ENCODE data around the gene USP6NL. TPM values are rescaled to one million over a fixed set of nuclear protein-coding genes. Genes with fewer than 3 reads are reported as not detected.
A peak's percentile ranks its signal among the peaks of the same experiment; 100 is the strongest.

The USP6NL gene
- total RNA-seq, 1 donor from 2014 or later: 13.8 TPM

DNA sequence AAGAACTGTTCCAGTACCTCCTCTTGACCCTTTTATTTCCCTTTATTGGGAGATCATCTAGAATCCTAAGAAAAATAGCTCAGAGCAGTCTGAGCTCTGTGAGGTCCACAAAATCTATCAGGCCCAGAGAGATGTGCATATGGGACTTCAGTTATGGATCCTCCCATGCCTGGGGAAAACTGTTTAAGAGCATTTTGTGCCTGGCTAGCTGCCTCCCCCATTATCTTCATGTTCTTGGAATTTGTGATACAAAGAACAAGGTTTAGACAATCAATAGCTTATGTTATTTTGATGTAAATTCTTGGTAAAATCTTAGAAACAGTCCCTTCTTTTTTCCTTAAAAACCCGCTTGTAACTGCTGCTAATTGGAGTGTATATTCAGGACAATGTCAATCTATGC, 75.2 kb downstream of the USP6NL start:
- H3K36me3 Mint-ChIP-seq (ENCODE audit: unreplicated experiment): no peaks in the 10 kb centered on the region
- H3K4me3 Mint-ChIP-seq (ENCODE audit: unreplicated experiment): no peak overlapping the region
- H3K27me3 Mint-ChIP-seq (ENCODE audit: unreplicated experiment): no peaks in the 10 kb centered on the region
- TF ChIP-seq, protein P1, sequence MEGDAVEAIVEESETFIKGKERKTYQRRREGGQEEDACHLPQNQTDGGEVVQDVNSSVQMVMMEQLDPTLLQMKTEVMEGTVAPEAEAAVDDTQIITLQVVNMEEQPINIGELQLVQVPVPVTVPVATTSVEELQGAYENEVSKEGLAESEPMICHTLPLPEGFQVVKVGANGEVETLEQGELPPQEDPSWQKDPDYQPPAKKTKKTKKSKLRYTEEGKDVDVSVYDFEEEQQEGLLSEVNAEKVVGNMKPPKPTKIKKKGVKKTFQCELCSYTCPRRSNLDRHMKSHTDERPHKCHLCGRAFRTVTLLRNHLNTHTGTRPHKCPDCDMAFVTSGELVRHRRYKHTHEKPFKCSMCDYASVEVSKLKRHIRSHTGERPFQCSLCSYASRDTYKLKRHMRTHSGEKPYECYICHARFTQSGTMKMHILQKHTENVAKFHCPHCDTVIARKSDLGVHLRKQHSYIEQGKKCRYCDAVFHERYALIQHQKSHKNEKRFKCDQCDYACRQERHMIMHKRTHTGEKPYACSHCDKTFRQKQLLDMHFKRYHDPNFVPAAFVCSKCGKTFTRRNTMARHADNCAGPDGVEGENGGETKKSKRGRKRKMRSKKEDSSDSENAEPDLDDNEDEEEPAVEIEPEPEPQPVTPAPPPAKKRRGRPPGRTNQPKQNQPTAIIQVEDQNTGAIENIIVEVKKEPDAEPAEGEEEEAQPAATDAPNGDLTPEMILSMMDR (IDR thresholded peaks at IDR 0.05): no peak
- H3K4me1 Mint-ChIP-seq (ENCODE audit: unreplicated experiment): peaks cover 30% of the 10 kb centered on the region
- no peak overlapping the region for H3K27ac Mint-ChIP-seq (ENCODE audit: unreplicated experiment)
- DNase-seq (ENCODE audit: extremely low spot score, unreplicated experiment): no peak
- H3K9me3 Mint-ChIP-seq (ENCODE audit: unreplicated experiment): no peaks in the 10 kb centered on the region

DNA sequence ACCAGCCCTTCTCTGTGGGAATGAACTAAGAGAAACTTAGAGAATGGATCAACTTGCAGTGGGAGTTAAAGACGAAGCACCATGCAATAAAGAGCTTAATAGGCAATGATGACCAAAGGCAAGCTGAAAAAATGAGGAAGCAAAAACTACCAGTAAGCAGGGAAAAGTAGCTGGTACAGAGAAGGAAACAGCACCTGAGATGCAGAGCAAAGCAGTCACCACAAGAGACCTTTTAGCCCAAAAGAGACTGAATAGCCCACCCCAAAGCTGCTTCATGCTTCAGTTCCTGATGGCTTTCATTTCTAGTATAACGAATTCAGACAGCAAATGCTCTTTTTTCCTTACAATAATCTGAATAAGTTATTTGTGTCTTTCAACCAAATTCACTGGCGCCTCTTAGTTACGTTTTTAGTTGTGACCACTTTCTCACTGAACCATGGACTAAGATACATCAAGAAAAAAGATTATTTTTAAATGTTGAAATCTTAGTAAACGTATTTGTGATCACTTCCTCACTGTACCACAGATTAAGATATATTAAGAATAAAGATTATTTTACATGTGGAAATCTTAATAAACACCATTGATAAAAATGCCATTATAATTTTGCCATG, 76.0 kb downstream of the USP6NL start:
- TF ChIP-seq, protein P1 (IDR thresholded peaks at IDR 0.05): no peak
- H3K4me3 Mint-ChIP-seq (ENCODE audit: unreplicated experiment): no peak overlapping the region
- peaks cover 30% of the 10 kb centered on the region for H3K4me1 Mint-ChIP-seq (ENCODE audit: unreplicated experiment)
- no peak overlapping the region for H3K27ac Mint-ChIP-seq (ENCODE audit: unreplicated experiment)
- no peak for DNase-seq (ENCODE audit: extremely low spot score, unreplicated experiment)
- no peaks in the 10 kb centered on the region for H3K36me3 Mint-ChIP-seq (ENCODE audit: unreplicated experiment)
- H3K9me3 Mint-ChIP-seq (ENCODE audit: unreplicated experiment): no peaks in the 10 kb centered on the region
- H3K27me3 Mint-ChIP-seq (ENCODE audit: unreplicated experiment): no peaks in the 10 kb centered on the region

DNA sequence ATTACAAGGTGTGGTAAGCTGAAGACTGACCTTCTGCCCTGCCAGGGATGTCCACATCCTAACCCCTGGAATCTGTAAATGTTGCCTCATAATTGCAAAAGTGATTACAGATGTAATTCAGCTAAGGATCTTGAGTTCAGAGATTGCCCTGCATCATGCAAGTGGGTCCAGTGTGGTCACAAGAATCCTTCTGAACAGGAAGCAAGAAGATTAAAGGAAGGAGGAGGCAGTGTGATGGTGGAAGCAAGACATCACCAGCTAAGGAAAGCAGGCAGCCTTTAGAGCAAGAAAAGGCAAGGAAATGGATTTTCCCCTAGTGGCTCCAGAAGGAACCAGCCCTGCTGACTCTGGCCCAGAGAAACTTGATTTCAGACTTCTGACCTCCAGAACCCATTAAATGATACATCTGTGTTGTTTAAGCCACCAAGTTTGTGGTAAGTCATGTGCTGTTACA, 78.1 kb downstream of the USP6NL start:
- Mint-ChIP-seq H3K4me1 (ENCODE audit: unreplicated experiment) (peaks cover 21% of the 10 kb centered on the region), H3K27me3 (ENCODE audit: unreplicated experiment) (no peaks in the 10 kb centered on the region), H3K9me3 (ENCODE audit: unreplicated experiment) (no peaks in the 10 kb centered on the region), H3K4me3 (ENCODE audit: unreplicated experiment) (no peak overlapping the region), H3K36me3 (ENCODE audit: unreplicated experiment) (no peaks in the 10 kb centered on the region), H3K27ac (ENCODE audit: unreplicated experiment) (no peak overlapping the region)
- TF ChIP-seq, protein P1 (IDR thresholded peaks at IDR 0.05): peak; percentile 27
- DNase-seq (ENCODE audit: extremely low spot score, unreplicated experiment): no peak

DNA sequence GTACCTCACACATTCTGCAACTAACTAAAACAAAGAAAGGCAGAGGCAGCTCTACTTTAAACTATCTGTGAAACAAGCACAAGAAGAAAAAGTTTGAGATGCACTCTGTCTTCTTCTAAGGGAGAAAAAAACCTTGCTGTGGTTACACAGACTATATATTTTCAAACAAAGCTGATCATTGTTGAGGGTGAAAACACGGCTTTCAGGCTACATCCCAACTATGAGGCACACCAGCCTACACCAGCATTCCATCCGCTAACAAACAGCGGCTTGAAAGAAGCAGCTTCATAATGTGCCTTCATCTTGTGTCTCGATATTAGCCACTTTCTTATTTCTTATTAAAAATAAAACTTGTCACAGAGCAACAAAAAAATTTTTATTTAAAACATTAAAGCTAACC, 79.1 kb downstream of the USP6NL start:
- Mint-ChIP-seq H3K27me3 (ENCODE audit: unreplicated experiment) (no peaks in the 10 kb centered on the region), H3K9me3 (ENCODE audit: unreplicated experiment) (no peaks in the 10 kb centered on the region), H3K4me1 (ENCODE audit: unreplicated experiment) (peaks cover 31% of the 10 kb centered on the region), H3K27ac (ENCODE audit: unreplicated experiment) (peak overlapping the region; percentile 70), H3K4me3 (ENCODE audit: unreplicated experiment) (peak overlapping the region; percentile 44), H3K36me3 (ENCODE audit: unreplicated experiment) (no peaks in the 10 kb centered on the region)
- no peak for DNase-seq (ENCODE audit: extremely low spot score, unreplicated experiment)
- TF ChIP-seq, protein P1 (IDR thresholded peaks at IDR 0.05): no peak

DNA sequence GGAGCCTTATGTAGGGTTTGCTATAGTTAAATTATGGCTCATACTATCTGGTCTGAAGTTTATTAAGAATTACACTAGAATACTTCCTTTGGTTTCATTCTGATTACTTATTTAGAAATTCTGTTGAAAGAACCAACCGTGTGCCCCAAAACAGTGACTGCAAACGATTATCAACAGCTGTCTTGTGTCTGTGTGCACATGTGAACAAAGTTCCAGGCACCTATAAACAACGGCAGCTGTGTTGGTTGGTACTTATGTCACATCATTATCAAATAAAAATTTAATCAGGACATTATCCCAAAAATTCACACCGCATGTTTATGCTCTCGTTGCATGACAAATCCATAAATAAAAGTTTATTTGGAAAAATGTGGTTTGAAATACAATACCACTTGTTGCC, 80.6 kb downstream of the USP6NL start:
- TF ChIP-seq, protein P1 (IDR thresholded peaks at IDR 0.05): no peak
- H3K4me1 Mint-ChIP-seq (ENCODE audit: unreplicated experiment): peaks cover 32% of the 10 kb centered on the region
- H3K9me3 Mint-ChIP-seq (ENCODE audit: unreplicated experiment): no peaks in the 10 kb centered on the region
- no peak for DNase-seq (ENCODE audit: extremely low spot score, unreplicated experiment)
- H3K27me3 Mint-ChIP-seq (ENCODE audit: unreplicated experiment): no peaks in the 10 kb centered on the region
- H3K4me3 Mint-ChIP-seq (ENCODE audit: unreplicated experiment): no peak overlapping the region
- no peak overlapping the region for H3K27ac Mint-ChIP-seq (ENCODE audit: unreplicated experiment)
- no peaks in the 10 kb centered on the region for H3K36me3 Mint-ChIP-seq (ENCODE audit: unreplicated experiment)

Measured in osteocyte (in vitro differentiated cells).